Measurements from ENCODE around the gene GRB7. TPM values are rescaled to one million over a fixed set of nuclear protein-coding genes. Genes with fewer than 3 reads are reported as not detected.
A peak's percentile ranks its signal among the peaks of the same experiment; 100 is the strongest.

The GRB7 gene
- 10 to 100 TPM; 22.4 to 40.9 TPM for total RNA-seq

GRCh38 chr17:39737760-39738567 lies at the start of gene GRB7:
Gene GRB7, plus strand, starts transcription at chr17:39737938. Its CDS starts 4,364 bp downstream, at chr17:39742302.
- no peak for TF ChIP-seq CTCF (IDR thresholded peaks at IDR 0.05)
- no peaks in the 10 kb centered on the region for H3K27me3 ChIP-seq
- peak within 1 kb of the TSS; percentile 80 to 98 for H3K9ac ChIP-seq (ENCODE audit: low read depth in 2 of 2, low read length in 2 of 2)
- H3K27ac ChIP-seq = peak within 1 kb of the TSS; percentile 87
- H3K4me1 ChIP-seq = no peaks in the 10 kb centered on the region
- H3K4me3 ChIP-seq = peak within 1 kb of the TSS; percentile 40
- no peaks in the 10 kb centered on the region for H3K36me3 ChIP-seq
- DNase-seq = peak; percentile 93
- intact Hi-C loops (cut with DNase I) = loop anchor here (5.0 kb wide), 1 partner anchor 111 kb away; the partner anchor contains the start of gene PPP1R1B
- no peaks in the 10 kb centered on the region for H3K9me3 ChIP-seq

GRCh38 chr17:39688475-39688835 lies 49.3 kb upstream of the GRB7 start:
- no peak for TF ChIP-seq CTCF (IDR thresholded peaks at IDR 0.05)
- intact Hi-C loops (cut with DNase I) = no loop called here
- peak overlapping the region; percentile 98 for H3K27ac ChIP-seq
- no peak for DNase-seq
- peak overlapping the region; percentile 76 for H3K4me3 ChIP-seq
- H3K9me3 ChIP-seq = no peaks in the 10 kb centered on the region
- H3K4me1 ChIP-seq = no peaks in the 10 kb centered on the region
- H3K9ac ChIP-seq (ENCODE audit: low read depth in 2 of 2, low read length in 2 of 2) = peak overlapping the region in 1 of 2 donors; percentile 84
- H3K36me3 ChIP-seq = no peaks in the 10 kb centered on the region
- no peaks in the 10 kb centered on the region for H3K27me3 ChIP-seq

GRCh38 chr17:39688945-39689344 lies 48.8 kb upstream of the GRB7 start:
- H3K27ac ChIP-seq = no peak overlapping the region
- H3K36me3 ChIP-seq = no peaks in the 10 kb centered on the region
- H3K9me3 ChIP-seq = no peaks in the 10 kb centered on the region
- peak overlapping the region in 1 of 2 donors; percentile 84 for H3K9ac ChIP-seq (ENCODE audit: low read depth in 2 of 2, low read length in 2 of 2)
- no peaks in the 10 kb centered on the region for H3K27me3 ChIP-seq
- H3K4me3 ChIP-seq = no peak overlapping the region
- no peaks in the 10 kb centered on the region for H3K4me1 ChIP-seq
- no peak for DNase-seq
- TF ChIP-seq CTCF (IDR thresholded peaks at IDR 0.05) = no peak
- intact Hi-C loops (cut with DNase I) = no loop called here

- Histone ChIP-seq H3K27ac (no peak overlapping the region), H3K36me3 (no peaks in the 10 kb centered on the region), H3K4me1 (no peaks in the 10 kb centered on the region), H3K9ac (ENCODE audit: low read depth in 2 of 2, low read length in 2 of 2) (peak overlapping the region in 1 of 2 donors; percentile 21), H3K27me3 (no peaks in the 10 kb centered on the region), H3K9me3 (no peaks in the 10 kb centered on the region), H3K4me3 (no peak overlapping the region)
- DNase-seq = no peak
- TF ChIP-seq CTCF (IDR thresholded peaks at IDR 0.05) = no peak
- intact Hi-C loops (cut with DNase I) = no loop called here
Measured at GRCh38 chr17:39694593-39694992, 43.1 kb upstream of the GRB7 start.

GRCh38 chr17:39695089-39695474 lies 42.7 kb upstream of the GRB7 start:
- H3K27ac ChIP-seq = no peak overlapping the region
- no peak for DNase-seq

More at GRCh38 chr17:39695089-39695474, 42.7 kb upstream of the GRB7 start:
- no peaks in the 10 kb centered on the region for H3K36me3 ChIP-seq
- H3K9me3 ChIP-seq = no peaks in the 10 kb centered on the region
- no peaks in the 10 kb centered on the region for H3K4me1 ChIP-seq
- no peaks in the 10 kb centered on the region for H3K27me3 ChIP-seq
- intact Hi-C loops (cut with DNase I) = no loop called here
- H3K4me3 ChIP-seq = no peak overlapping the region
- no peak for TF ChIP-seq CTCF (IDR thresholded peaks at IDR 0.05)
- H3K9ac ChIP-seq (ENCODE audit: low read depth in 2 of 2, low read length in 2 of 2) = peak overlapping the region in 1 of 2 donors; percentile 21

All from colonic mucosa (tissue), 4 donors.